Measurements from ENCODE around the gene SEC23A. TPM values are rescaled to one million over a fixed set of nuclear protein-coding genes. Genes with fewer than 3 reads are reported as not detected.

SEC23A gene
- total and polyA plus RNA-seq, 2 of the 8 experiments (the other 6 are each of a cell fraction or from before 2014, with no cell fraction given), result 30.9 to 58.2 TPM

- TF ChIP-seq CTCF (IDR thresholded peaks at IDR 0.05; ENCODE audit: control extremely low read depth in 1 of 3, insufficient read depth in 1 of 3, low read depth in 1 of 3, low read length in 3 of 3), result no peak
Measured at GRCh38 chr14:39035336-39035735, 67.7 kb downstream of the SEC23A start (continued).

Data from H1 (cell line).